ENCODE data around the gene SPATS2.

Gene SPATS2

GRCh38 chr12:49375406-49375805 is 8.1 kb downstream of the SPATS2 start:
- TF ChIP-seq MAX (IDR thresholded peaks at IDR 0.05) (no peak), ZBTB7A (IDR thresholded peaks at IDR 0.05; ENCODE audit: low read depth) (no peak), CEBPB (IDR thresholded peaks at IDR 0.05) (no peak), TCF12 (IDR thresholded peaks at IDR 0.05; ENCODE audit: low read depth) (no peak), YY1 (IDR thresholded peaks at IDR 0.05; ENCODE audit: low read depth) (no peak), REST (IDR thresholded peaks at IDR 0.05; ENCODE audit: low read depth) (no peak), TAF1 (IDR thresholded peaks at IDR 0.05; ENCODE audit: low read depth) (no peak), EGR1 (IDR thresholded peaks at IDR 0.05) (no peak), NFIC (IDR thresholded peaks at IDR 0.05) (no peak), CREB1 (IDR thresholded peaks at IDR 0.05; ENCODE audit: low read depth) (no peak), RAD21 (IDR thresholded peaks at IDR 0.05; ENCODE audit: low read depth) (no peak), TEAD4 (IDR thresholded peaks at IDR 0.05) (no peak), FOXM1 (IDR thresholded peaks at IDR 0.05; ENCODE audit: borderline replicate concordance, low read depth) (no peak), EP300 (IDR thresholded peaks at IDR 0.05; ENCODE audit: borderline replicate concordance) (no peak)
- TF ChIP-seq, protein P1, sequence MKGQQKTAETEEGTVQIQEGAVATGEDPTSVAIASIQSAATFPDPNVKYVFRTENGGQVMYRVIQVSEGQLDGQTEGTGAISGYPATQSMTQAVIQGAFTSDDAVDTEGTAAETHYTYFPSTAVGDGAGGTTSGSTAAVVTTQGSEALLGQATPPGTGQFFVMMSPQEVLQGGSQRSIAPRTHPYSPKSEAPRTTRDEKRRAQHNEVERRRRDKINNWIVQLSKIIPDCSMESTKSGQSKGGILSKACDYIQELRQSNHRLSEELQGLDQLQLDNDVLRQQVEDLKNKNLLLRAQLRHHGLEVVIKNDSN (IDR thresholded peaks at IDR 0.05) = no peak

GRCh38 chr12:49377386-49377785 is 10.1 kb downstream of the SPATS2 start:
- TF ChIP-seq REST (IDR thresholded peaks at IDR 0.05; ENCODE audit: low read depth) (no peak), TAF1 (IDR thresholded peaks at IDR 0.05; ENCODE audit: low read depth) (no peak)

DNA sequence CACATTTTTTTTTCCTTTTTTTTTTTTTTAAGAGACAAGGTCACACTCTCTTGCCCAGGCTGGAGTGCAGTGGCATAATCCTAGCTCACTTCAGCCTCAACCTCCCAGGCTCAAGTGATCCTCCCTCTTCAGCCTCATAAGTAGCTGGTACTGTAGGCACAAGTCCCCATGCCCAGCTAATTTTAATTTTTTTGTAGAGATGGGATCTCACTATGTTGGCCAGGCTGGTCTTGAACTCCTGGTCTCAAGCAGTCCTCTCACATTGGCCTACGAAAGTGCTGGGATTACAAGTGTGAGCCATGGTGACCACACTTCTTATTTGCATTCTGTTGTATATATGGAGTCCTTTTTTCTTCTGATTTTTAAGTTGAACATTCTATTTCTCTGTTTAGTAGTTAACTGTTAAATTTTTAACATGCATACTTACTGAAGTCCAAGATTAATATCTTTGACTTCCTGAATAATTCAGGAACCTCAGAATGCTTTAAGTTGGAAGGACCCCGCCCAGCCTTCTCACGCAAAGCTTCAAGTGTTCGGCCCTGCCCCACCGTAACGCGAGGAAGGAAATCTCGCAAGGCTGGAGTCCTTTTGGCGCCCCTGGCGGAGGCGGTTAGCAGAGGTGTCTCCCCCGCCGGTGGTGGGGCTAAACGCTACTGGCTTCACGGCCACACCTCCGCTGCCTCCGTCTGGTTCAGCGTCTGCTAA is 21.6 kb downstream of the SPATS2 start:
- TF ChIP-seq CEBPB (IDR thresholded peaks at IDR 0.05) (no peak), YY1 (IDR thresholded peaks at IDR 0.05; ENCODE audit: low read depth) (no peak), CREB1 (IDR thresholded peaks at IDR 0.05; ENCODE audit: low read depth) (no peak), EP300 (IDR thresholded peaks at IDR 0.05; ENCODE audit: borderline replicate concordance) (no peak), REST (IDR thresholded peaks at IDR 0.05; ENCODE audit: low read depth) (no peak), ZBTB7A (IDR thresholded peaks at IDR 0.05; ENCODE audit: low read depth) (no peak), RAD21 (IDR thresholded peaks at IDR 0.05; ENCODE audit: low read depth) (no peak), NFIC (IDR thresholded peaks at IDR 0.05) (no peak), EGR1 (IDR thresholded peaks at IDR 0.05) (no peak), TEAD4 (IDR thresholded peaks at IDR 0.05) (no peak)
- TF ChIP-seq, protein P1 (IDR thresholded peaks at IDR 0.05) = no peak

GRCh38 chr12:49389387-49389703 is 22.1 kb downstream of the SPATS2 start:
- TF ChIP-seq MAX (IDR thresholded peaks at IDR 0.05) = no peak
- TF ChIP-seq EP300 (IDR thresholded peaks at IDR 0.05; ENCODE audit: borderline replicate concordance) = no peak
- no peak for TF ChIP-seq NFIC (IDR thresholded peaks at IDR 0.05)
- no peak for TF ChIP-seq YY1 (IDR thresholded peaks at IDR 0.05; ENCODE audit: low read depth)
- no peak for TF ChIP-seq EGR1 (IDR thresholded peaks at IDR 0.05)
- no peak for TF ChIP-seq TCF12 (IDR thresholded peaks at IDR 0.05; ENCODE audit: low read depth)
- no peak for TF ChIP-seq CEBPB (IDR thresholded peaks at IDR 0.05)
- TF ChIP-seq REST (IDR thresholded peaks at IDR 0.05; ENCODE audit: low read depth) = no peak
- TF ChIP-seq ZBTB7A (IDR thresholded peaks at IDR 0.05; ENCODE audit: low read depth) = no peak
- TF ChIP-seq CREB1 (IDR thresholded peaks at IDR 0.05; ENCODE audit: low read depth) = no peak
- TF ChIP-seq RAD21 (IDR thresholded peaks at IDR 0.05; ENCODE audit: low read depth) = no peak

Data from Ishikawa (cell line).